Measurements from ENCODE around the gene UROS. TPM values are rescaled to one million over a fixed set of nuclear protein-coding genes. Genes with fewer than 3 reads are reported as not detected.

The UROS gene
- total and polyA plus RNA-seq, 2 experiments from 2014 or later = 55.7 to 80.4 TPM

DNA sequence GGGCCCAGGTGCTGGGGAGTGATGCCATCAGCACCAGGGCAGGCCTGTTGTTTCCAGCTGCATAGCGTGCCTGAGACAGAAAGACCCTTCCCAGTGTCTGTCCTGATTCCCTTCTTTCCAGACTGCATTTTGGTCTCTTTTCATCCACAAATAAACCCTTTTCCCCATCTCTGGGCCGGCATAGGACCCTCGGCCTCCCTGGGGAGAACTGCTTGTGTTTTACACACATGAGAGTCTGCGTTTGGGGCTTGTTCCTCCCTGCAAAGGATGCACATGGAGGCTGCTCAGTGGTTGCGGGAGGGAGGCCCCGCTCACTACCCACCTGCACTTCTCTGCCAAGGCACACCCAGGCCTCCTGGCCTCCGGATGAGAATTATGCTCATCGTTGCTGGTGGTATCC lies 41.7 kb downstream of the UROS start:
- WGBS (ENCODE audit: low lambda C conversion rate, missing lambda C conversion rate) = 91% methylated on average over 8 of the region's 8 CpGs

DNA sequence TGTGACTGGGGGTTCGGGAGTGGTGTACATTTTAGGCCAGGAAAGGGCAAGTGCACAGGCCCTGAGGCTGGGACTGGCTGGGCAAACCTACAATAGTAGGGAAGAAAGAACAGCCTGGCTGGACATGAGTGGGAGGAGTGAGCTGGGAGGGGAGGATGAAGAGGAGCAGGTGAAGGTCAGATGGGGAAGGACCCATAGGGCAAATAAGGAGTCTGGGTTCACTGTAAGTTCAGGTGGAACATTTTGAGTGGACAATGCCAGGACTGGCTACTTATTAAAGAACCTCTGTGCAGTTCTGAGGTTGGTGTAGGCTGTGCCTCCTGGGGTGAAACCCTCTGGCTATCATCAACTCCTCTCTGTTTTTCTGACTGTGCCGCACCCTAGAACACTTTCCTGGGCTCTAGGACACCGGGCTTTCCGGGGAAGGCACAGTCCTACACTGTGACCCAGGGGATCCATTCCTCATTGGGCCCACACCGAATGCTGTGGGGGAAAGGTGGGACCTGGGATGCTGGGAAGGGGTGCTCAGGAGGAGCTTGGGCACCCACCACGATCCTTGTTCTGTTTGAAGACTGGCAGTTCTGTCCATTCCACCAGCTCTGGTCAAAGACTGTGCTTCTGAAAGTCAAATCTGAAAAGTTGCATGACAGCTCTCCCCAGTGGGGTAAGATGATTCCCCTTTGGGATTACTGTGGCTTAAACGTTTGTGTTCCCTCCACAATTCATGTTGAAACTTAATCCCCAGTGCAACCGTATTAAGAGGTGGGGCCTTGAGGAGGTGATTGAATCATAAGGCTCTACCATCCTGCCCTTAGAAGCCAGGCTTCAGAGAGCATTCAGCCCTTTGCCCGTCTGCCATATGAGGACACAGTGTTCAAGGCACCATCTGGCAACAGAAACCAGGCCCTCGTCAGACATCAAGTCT lies 43.4 kb downstream of the UROS start:
- no peak for DNase-seq (ENCODE audit: low spot score)
- H4K20me1 ChIP-seq (ENCODE audit: insufficient read depth, poor library complexity, severe bottlenecking) = no peaks in the 10 kb centered on the region
- no peaks in the 10 kb centered on the region for H3K4me1 ChIP-seq (ENCODE audit: insufficient read depth)
- H3K36me3 ChIP-seq (replicated peaks; ENCODE audit: insufficient read depth, low read depth) = no peaks in the 10 kb centered on the region
- TF ChIP-seq EZH2phosphoT487 (IDR thresholded peaks at IDR 0.05; ENCODE audit: low read depth, severe bottlenecking, unreplicated experiment) (no peak), EZH2 (IDR thresholded peaks at IDR 0.05; ENCODE audit: borderline replicate concordance) (no peak)
- TF ChIP-seq, protein P1, sequence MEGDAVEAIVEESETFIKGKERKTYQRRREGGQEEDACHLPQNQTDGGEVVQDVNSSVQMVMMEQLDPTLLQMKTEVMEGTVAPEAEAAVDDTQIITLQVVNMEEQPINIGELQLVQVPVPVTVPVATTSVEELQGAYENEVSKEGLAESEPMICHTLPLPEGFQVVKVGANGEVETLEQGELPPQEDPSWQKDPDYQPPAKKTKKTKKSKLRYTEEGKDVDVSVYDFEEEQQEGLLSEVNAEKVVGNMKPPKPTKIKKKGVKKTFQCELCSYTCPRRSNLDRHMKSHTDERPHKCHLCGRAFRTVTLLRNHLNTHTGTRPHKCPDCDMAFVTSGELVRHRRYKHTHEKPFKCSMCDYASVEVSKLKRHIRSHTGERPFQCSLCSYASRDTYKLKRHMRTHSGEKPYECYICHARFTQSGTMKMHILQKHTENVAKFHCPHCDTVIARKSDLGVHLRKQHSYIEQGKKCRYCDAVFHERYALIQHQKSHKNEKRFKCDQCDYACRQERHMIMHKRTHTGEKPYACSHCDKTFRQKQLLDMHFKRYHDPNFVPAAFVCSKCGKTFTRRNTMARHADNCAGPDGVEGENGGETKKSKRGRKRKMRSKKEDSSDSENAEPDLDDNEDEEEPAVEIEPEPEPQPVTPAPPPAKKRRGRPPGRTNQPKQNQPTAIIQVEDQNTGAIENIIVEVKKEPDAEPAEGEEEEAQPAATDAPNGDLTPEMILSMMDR (IDR thresholded peaks at IDR 0.05; ENCODE audit: poor library complexity) = no peak
- H3K4me3 ChIP-seq = no peak overlapping the region
- H2AFZ ChIP-seq = no peak overlapping the region
- no peaks in the 10 kb centered on the region for H3K27me3 ChIP-seq
- no peak overlapping the region for H3K27ac ChIP-seq
- WGBS (ENCODE audit: low lambda C conversion rate, missing lambda C conversion rate) = 81% methylated on average over 10 of the region's 10 CpGs
- no peaks in the 10 kb centered on the region for H3K79me2 ChIP-seq
- H3K9me2 ChIP-seq (replicated peaks; ENCODE audit: insufficient read depth) = no peaks in the 10 kb centered on the region
- H3K4me2 ChIP-seq = no peak overlapping the region
- H3K9me3 ChIP-seq (ENCODE audit: low read depth) = no peaks in the 10 kb centered on the region

More for the DNA sequence above, 41.7 kb downstream of the UROS start:
- H3K4me1 ChIP-seq (ENCODE audit: insufficient read depth) = no peaks in the 10 kb centered on the region
- H3K4me2 ChIP-seq = no peak overlapping the region
- TF ChIP-seq, protein P1 (IDR thresholded peaks at IDR 0.05; ENCODE audit: poor library complexity) = no peak
- TF ChIP-seq EZH2 (IDR thresholded peaks at IDR 0.05; ENCODE audit: borderline replicate concordance) (no peak), EZH2phosphoT487 (IDR thresholded peaks at IDR 0.05; ENCODE audit: low read depth, severe bottlenecking, unreplicated experiment) (no peak)
- H3K27ac ChIP-seq = no peak overlapping the region
- no peak overlapping the region for H2AFZ ChIP-seq
- H3K36me3 ChIP-seq (replicated peaks; ENCODE audit: insufficient read depth, low read depth) = no peaks in the 10 kb centered on the region
- H3K79me2 ChIP-seq = no peaks in the 10 kb centered on the region
- H3K4me3 ChIP-seq = no peak overlapping the region
- no peaks in the 10 kb centered on the region for H3K9me2 ChIP-seq (replicated peaks; ENCODE audit: insufficient read depth)
- no peak for DNase-seq (ENCODE audit: low spot score)
- no peaks in the 10 kb centered on the region for H3K9me3 ChIP-seq (ENCODE audit: low read depth)
- H4K20me1 ChIP-seq (ENCODE audit: insufficient read depth, poor library complexity, severe bottlenecking) = no peaks in the 10 kb centered on the region
- H3K27me3 ChIP-seq = no peaks in the 10 kb centered on the region

DNA sequence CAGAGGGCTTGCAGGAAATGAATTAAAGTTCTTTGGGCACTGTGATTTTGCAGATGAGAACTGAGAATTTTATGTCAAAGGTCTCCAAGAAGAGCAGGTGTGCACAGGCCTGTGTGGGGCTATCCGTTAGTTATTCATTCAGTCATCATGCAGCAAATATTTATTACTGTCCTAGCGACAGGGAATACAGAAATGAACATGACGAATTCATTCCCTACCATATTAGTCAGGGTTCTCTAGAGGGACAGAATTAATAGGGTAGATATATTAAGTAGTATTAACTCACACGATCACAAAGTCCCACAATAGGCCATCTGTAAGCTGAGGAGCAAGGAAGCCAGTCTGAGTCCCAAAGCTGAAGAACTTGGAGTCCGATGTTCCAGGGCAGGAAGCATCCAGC lies 44.5 kb downstream of the UROS start:
- Histone ChIP-seq H4K20me1 (ENCODE audit: insufficient read depth, poor library complexity, severe bottlenecking) (no peaks in the 10 kb centered on the region), H3K27ac (no peak overlapping the region), H3K4me3 (no peak overlapping the region), H3K27me3 (no peaks in the 10 kb centered on the region), H3K4me1 (ENCODE audit: insufficient read depth) (no peaks in the 10 kb centered on the region), H3K9me2 (replicated peaks; ENCODE audit: insufficient read depth) (no peaks in the 10 kb centered on the region), H3K36me3 (replicated peaks; ENCODE audit: insufficient read depth, low read depth) (no peaks in the 10 kb centered on the region), H2AFZ (no peak overlapping the region), H3K9me3 (ENCODE audit: low read depth) (no peaks in the 10 kb centered on the region), H3K4me2 (no peak overlapping the region), H3K79me2 (no peaks in the 10 kb centered on the region)
- no peak for DNase-seq (ENCODE audit: low spot score)
- 66% methylated on average over 5 of the region's 5 CpGs for WGBS (ENCODE audit: low lambda C conversion rate, missing lambda C conversion rate)
- TF ChIP-seq, protein P1 (IDR thresholded peaks at IDR 0.05; ENCODE audit: poor library complexity) = no peak
- TF ChIP-seq EZH2phosphoT487 (IDR thresholded peaks at IDR 0.05; ENCODE audit: low read depth, severe bottlenecking, unreplicated experiment) (no peak), EZH2 (IDR thresholded peaks at IDR 0.05; ENCODE audit: borderline replicate concordance) (no peak)
